ENCODE data around the gene TIGD1.
"Not testable (repeated sequence)": the region's sequence is repeated elsewhere in the genome, so short reads cannot be mapped to it uniquely, and the experiment has no call there.

TIGD1 gene

DNA sequence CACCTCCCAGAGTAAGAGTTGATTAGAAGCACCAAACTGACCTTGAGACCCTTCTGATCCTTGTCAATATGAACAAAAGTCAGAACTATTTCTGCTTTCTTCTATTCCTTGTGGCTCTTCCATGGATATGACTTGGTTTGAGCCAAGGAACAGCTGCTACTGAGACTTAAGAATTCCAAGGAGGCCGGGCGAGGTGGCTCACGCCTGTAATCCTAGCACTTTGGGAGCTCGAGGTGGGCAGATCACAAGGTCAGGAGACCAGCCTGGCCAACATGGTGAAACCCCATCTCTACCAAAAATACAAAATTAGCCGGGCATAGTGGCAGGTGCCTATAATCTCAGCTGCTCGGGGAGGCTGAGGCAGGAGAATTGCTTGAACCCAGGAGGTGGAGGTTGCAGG lies 20.1 kb upstream of the TIGD1 start:
- DNase-seq (ENCODE audit: low spot score), result not testable (repeated sequence)

DNA sequence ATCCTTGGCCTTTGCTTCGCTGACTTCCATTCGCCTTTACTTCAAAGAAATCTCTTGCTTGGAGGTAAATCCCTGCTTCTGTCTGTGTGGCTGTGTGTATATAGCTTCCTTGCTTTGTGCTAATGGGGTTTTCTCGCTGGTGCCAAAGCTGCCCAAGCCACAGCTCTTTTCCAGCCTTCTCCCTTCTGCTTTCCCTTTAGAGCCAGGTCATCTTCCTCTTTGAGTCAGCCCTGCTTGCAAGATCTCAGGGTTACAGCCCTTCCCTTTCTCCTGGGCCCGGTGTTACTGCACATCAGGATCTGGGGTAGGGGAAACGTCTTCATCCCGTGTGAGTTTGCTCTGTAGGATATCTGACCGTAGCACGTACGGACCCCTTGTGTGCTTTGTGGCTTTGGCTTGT lies 19.2 kb upstream of the TIGD1 start:
- DNase-seq (ENCODE audit: low spot score), result no peak

DNA sequence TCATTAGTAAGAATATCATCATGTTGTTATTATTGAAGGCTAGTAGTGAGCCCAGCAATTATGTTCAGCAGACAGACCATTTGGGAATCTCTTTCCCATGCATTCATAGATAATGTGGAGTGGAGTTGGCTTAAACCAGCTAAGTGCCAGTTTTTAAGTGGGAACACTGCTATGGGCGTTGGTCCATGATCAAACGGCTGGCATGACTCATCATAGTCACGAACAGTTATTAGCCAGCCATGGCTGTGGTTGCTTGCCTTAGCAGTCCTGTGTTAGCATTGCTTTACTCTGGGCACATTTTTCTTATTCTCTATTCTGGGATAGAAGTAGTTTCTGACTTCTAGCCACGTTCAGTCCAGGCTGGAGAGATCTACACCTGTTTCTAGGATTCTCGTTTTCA lies 17.8 kb upstream of the TIGD1 start:
- DNase-seq (ENCODE audit: low spot score), result no peak

DNA sequence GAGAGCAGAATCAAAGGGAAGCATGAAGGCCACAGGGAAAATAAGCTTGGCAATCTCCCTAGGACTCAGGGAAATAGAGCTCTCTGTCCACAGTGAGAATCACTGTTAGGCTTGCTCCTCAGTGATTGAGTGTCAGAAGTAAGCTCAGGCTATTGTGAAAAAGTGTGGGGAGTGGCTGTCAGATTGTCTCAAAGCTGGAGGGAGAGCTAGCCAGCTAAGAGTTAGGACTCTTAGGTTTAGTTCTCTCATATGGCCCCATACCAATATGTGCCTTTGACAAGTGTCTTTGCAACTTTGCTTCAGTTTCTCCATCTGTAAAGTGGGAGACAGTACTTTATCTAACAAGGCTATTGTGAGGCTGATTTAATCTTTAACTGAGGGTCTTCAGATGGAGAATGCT lies 17.4 kb upstream of the TIGD1 start:
- DNase-seq (ENCODE audit: low spot score), result no peak

DNA sequence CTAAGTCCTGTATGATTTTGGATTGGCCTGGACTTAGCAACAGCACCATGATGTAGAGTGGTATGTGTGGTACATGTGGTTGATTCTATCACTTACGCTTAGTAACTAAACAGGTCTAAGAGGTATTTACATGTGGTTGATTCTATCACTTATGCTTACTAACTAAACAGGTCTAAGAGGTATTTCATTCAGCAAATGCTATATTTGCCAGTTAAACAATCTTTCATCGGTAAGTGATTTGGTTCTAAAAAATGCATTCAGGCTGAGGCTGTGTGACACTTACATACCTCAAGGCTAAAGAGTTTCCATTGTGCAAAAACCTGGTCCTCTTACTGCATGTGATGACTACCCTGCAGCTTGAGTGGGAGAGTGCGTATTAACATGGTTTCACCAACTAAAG lies 13.2 kb upstream of the TIGD1 start:
- no peak for DNase-seq (ENCODE audit: low spot score)

DNA sequence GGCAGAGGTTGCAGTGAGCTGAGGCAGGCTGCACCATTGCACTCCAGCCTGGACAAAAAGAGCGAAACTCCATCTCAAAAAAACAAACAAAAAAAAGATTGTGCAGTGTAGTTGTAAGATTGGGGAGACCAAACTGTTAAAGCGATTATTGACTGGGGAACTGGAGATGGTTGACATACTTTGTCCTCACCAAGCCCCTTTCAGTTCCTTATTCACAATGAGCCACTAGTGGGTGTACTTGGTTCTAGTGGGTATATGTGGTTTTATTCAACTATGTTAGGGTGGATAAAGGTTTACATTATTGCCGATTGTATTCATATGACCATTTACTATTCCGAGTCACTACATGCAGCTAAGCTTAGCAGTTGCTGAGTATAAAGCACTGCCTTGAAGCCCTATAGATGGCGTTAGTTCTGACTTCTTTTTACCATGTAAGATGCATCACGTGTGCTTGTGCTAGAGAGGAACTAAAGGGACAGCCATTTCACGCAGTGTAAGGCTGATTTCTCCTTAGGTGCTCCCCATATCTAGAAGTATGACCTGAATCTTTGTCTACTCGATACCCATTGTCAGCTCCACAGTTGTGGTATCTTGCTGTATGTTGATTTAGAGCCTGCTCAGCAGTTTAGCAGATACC lies 12.3 kb upstream of the TIGD1 start:
- DNase-seq (ENCODE audit: low spot score), result no peak

DNA sequence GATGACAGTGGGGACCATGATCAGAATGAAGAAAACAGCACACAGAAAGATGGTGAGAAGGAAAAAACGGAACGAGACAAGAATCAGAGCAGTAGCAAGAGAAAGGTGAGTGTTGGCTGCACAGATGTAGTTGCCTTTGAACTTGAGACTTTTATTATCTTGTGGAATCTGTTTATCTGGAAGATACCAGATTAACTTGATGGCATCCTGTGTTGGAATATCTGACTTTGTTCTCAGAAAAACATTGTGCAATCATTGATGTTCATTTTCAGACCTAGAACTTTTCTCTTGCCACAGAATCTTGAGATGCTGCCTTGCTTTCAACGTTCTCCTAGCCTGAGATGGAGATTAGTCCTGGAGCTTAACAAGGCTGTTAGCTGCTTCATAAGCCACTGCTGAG lies 6.1 kb upstream of the TIGD1 start:
- no peak for DNase-seq (ENCODE audit: low spot score)

DNA sequence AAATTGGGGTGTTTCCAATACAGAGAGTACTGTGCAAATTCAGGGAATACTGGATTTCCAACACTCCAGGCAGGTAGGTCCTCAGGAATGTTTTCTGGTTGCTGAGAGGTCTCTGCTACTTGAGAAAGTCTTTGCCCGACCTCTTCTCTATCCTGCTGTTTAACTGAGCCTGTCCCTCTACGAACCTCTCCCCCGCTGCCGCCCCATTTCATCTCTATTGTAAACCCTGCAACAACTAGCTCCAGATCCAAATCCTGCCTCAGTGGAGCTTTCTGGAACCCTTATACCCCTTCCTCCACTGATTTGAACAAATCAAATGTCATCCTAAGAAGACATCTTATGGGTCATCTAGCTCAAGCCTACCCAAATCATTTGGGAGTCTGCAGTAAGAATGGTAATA lies 1.4 kb upstream of the TIGD1 start:
- DNase-seq (ENCODE audit: low spot score), result no peak

DNA sequence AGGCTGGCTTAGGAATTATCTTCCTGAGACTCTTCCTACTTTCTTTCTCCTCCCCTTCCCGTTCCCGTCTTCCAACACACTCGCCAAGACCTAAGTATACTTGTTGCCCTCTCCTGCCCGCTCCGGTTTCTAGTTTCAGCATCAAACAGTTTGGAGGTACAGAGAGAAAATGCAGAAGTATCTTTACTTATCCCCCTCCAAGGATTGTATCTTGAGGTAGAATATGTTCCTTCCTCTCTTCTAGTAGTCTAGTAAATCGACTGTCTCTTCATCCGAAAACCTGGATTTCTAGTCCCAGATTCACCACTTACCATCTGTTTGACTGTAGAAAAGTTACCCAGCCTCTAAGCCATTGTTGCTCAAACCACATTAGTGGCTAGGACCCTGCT lies 887 bp upstream of the TIGD1 start:
- DNase-seq (ENCODE audit: low spot score), result no peak

DNA sequence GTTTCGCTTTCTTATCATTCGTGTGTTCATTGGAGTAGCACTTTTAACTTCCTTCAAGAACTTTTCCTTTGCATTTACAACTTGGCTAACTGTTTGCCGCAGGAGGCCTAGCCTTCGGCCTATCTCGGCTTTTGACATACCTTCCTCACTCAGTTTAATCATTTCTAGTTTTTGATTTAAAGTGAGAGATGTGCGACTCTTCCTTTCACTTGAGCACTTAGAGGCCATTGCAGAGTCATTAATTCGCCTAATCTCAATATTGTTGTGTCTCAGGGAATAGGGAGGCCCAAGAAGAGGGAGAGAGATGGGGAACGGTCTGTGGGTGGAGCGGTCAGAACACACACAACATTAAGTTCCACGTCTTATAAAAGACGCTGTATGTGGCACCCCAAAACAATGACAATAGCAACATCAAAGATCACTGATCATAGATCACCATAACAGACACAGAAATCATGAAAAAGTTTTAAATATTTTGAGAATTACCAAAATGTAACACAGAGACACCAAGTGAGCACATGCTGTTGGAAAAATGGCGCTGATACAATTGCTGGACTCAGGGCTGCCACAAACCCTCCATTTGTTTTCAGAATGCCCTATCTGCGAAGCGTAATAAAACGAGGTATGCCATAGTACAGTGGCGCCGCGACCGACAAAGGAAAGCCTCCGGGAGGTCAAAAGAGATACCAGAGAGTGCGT lies 553 bp downstream of the TIGD1 start:
- DNase-seq (ENCODE audit: low spot score), result no peak

DNA sequence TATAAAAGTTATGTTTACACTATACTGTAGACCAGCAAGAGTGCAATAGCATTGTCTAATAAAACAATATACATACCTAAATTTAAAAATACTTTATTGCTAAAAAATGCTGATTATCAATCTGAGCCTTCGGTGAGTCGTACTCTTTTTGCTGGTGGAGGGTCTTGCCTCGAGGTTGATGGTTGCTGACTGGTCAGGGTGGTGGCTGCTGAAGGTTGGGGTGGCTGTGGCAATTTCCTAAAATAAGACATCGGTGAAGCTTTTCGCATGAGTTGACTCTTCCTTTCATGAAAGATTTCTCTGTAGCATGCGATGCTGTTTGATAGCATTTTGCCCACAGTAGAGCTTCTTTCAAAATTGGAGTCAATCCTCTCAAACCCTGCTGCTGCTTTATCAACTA lies 2.4 kb downstream of the TIGD1 start:
- DNase-seq (ENCODE audit: low spot score), result no peak

DNA sequence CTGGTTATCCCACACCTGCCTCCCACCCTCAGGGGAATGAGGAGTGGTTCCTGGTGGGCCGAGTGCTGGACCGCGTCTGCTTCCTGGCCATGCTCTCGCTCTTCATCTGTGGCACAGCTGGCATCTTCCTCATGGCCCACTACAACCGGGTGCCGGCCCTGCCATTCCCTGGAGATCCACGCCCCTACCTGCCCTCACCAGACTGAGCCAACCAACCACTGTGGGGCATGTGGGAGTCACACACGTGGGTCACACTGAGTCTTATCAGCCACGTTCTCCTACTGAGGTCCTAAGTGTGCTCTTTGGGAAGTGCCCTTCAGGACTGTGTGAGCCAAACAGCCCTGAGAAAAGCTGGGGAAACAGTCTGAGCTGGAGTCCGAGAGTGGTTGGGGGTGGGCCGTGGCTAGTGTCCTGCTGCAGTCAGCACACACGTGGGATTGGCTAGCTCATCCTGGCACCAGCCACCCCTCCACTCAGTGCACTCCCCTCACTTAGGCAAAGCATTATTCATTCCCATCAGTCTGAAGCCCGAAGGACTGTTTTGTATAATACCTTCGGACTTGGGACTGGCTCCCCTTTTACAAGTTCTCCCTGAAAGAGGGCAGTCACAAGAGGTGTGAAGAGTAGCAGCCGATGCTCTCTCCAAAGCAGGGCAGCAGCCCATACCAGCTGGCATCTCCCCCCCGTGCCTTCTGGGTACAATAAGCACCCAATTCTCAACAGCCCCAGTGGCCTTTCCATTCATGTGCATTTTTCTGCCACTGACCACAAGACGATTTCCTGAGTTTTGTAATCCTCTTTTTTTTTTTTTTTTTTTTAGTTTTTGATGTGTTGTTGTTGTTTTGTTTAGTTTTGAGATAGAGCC lies 4.6 kb downstream of the TIGD1 start:
- DNase-seq (ENCODE audit: low spot score), result no peak

DNA sequence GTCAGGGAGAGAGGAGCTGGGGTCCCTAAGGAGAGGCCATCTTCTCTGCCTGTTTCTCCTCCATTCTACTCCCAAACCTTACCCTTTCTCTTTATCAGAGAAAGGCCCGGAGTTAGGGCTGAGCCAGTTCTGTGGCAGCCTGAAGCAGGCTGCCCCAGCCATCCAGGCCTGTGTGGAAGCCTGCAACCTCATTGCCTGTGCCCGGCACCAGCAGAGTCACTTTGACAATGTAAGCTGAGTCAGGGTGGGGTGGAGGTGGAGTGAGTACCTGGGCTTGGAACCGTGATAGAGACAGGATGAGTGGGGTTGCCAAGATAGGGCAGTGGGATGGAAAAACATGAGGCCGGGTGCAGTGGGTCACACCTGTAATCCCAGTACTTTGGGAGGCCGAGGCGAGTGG lies 5.7 kb downstream of the TIGD1 start:
- DNase-seq (ENCODE audit: low spot score), result no peak

DNA sequence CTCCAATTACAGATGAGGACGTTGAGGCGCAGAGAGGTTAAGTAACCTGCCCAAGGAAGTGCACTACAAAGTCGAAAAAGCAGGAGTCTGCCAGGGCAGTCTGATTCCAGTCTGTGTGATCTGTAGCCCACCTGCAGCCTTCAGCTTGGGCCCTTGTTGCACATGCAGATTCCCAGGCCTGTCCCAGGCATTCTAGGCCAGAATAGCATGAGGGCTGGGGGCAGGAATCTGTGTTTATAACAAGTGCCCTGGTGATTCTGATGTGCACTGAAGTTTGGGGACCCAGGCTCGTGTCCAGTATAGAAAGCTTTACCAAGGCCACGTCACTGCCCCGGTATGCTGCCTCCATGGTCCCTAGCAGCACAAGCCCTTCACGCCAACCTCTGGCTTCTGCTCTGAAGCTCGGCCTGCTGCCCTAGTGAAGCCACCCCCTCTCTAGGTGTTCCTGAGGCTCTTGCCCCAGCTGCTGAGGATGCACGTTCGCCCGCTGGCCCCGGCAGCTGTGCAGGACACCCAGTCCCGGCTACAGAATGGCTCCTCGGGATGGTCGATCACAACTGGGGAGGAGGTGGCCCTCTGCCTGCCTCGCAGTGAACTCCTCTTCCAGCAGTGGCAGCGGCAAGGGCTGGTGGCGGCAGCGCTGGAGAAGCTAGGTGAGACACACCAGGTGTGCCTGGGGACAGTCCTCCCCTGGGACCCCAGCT lies 6.3 kb downstream of the TIGD1 start:
- no peak for DNase-seq (ENCODE audit: low spot score)

DNA sequence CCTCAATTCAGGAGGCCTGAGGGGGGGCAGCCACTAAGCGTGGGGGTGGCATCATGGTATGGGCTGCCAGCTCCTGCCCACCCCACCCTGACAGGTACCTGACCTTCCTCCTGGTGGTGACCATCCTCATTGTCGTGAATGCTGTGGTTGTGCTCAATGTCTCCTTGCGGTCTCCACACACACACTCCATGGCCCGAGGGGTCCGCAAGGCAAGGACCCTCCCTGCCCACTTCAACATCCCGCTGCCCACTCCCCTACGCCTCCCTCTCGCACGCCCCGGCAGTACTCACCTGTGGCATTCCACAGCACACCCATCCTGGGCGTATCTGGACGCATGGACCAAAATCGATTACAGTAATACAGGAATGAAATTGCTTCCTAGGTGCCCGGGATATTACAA lies 6.9 kb downstream of the TIGD1 start:
- no peak for DNase-seq (ENCODE audit: low spot score)

DNA sequence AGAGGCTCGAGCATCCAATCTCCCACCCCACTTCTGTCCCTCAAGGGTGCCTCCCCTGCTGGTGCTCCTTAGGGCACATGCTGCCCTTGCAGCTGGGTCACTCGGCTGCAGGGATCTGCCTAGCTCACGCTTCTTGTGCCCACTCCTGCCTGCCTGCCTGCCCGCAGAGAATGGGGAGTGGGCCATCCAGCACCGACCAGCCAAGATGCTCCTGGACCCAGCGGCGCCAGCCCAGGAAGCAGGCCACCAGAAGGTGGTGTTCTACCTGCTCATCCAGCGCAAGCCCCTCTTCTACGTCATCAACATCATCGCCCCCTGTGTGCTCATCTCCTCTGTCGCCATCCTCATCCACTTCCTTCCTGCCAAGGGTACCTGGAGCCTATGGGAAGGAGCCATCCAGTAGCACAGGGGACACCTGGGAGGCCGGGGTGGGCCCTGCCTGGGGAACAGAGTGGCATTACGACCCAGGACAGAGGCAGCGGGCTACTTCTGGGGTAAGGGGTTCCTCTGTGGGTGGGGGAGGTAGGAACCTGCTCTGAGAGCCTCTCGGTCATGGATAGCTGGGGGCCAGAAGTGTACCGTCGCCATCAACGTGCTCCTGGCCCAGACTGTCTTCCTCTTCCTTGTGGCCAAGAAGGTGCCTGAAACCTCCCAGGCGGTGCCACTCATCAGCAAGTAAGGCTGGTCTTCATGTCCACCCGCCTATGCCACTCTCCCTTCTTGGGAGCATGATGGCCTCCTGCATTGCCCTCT lies 7.5 kb downstream of the TIGD1 start:
- DNase-seq (ENCODE audit: low spot score), result no peak

DNA sequence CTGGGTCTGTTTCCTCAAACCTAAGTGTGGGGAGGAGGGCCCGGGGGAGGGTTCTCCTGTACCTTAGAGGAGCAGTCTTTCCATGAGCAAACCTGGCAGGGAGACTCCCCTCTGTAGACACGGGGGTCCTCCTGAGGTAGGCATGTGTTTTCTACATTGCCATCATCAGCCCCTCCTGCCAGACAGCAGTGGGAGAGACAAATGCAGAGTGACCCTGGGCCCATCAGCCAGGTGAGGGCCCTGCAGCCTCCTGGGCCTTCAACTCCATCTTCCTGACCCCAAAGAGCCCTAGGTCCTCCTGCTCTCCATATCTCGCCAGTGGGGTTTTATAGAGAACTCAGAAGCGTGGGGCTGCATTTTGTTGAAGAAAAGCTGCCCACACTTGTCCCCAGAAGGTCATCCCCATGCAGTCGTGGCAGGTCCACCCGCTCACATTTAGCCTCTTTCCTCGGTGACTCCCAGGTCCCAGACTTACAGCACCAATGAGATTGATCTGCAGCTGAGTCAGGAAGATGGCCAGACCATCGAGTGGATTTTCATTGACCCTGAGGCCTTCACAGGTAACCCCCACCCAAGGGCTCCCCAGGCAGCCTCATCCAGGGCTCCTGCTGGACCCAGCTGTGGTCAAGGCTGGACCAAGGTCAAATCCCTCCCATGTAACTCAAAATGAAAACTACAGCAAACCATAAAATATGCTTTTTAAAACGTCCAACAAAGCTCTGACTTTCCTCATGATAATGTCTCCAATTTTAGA lies 8.2 kb downstream of the TIGD1 start:
- DNase-seq (ENCODE audit: low spot score), result no peak

DNA sequence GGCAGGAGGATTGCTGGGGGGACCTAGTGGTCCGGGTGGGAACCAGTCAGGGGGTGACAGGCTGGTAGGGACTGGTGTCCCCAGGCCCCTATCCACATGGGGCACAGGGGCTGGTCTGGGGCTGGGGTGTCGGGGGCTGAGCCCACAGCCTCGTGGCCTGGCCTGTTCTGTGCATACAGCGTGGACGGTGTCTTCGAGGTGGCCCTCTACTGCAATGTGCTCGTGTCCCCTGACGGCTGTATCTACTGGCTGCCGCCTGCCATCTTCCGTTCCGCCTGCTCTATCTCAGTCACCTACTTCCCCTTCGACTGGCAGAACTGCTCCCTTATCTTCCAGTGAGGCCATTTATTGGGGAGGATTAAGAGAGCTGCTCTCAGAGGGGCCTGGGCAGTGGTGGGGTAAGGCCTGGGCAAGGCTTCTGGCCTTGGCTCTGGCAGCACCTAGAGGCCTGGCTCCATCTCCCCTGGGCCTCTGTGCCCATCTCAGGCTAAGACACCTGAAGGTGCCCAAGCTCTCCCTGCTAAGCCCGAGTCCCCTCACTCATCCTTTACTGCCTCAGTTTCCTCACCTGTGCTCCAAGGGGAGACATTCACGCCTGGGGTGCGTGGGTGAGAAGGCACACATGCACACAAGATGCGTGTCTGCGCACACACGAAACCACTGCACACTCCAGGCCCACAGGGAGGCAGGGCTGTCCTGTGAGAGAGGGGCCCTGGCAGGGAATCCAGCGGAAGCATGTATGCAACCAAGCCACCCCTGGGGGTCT lies 9.0 kb downstream of the TIGD1 start:
- no peak for DNase-seq (ENCODE audit: low spot score)

DNA sequence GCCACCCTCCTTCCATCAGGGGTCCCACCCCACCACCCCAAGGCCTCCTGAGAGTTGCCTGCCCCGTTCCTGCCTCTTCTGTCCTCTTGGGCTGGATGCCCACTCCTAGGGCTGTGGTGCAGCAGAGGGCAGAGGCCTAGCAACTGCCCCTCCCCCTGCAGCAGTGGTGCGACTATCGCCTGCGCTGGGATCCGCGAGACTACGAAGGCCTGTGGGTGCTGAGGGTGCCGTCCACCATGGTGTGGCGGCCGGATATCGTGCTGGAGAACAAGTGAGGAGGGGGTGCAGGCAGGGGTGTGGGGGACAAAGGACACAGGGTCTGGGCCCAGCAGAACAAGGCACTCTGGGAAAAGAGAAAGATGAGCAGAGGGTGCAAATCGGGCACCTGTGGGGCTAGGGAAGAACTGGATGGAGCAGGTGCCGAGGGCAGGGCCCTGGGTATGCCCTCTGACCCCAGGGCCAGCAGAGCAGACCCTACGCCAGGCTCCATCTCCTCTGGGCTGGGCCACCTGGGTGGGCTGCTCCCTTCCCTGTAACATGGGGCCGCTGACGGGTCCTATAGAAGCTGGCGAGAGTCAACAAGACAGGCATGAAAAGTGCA lies 9.8 kb downstream of the TIGD1 start:
- no peak for DNase-seq (ENCODE audit: low spot score)
